NOMO-1 (cell line): ENCODE data around the gene GGA2.

ENCODE experiments used
- DNase-seq, 2 experiments: peaks; one replicate each; lab custom pipeline; 2025; ENCODE audit not compliant: unreplicated experiment in 2 of 2; lab: John Stamatoyannopoulos, UW

The GGA2 gene

DNA sequence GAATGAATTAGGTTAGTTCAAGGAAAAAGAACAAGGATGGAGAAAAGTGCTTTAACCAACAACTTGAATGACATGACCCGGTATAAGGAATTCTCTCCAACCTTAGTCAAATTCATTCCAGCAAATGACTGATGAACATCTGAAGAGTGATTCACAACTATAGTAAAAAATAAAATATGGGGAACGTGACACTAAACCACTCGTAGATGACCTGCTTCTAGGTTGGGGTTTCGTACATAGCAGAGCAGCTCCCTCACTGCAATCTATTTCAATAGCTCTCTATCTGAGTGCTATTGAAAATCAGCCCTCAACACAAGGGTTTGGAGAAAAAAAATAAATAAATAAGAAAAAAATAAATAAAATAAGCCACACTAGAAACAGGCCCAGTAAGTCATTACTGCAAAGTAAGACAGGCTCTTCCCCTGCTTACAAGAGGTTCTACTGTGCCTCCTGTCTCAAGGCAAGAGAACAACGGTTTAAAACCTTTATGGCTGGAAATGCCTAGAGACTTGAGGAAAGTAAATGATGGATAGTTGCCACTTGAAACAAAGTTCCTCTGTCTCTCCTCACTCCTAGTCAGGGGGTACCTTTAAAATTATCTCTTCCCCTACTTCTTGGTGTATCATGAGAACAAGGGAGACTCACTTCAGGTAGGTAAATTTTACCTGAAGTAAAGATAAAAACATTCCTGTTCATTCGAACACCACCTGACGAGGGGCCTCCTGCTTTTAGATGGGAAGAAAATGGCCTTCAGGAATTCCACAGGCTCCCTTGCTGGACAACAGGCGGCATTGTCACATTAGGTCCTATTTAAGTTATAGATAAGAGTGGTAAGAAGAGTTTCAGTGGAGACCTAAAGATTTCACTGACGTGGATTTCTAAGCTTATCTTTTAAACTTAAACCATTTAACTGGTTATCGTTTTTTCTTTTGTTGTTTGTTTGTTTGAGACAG lies 77.8 kb downstream of the GGA2 start:
- no peak for DNase-seq

DNA sequence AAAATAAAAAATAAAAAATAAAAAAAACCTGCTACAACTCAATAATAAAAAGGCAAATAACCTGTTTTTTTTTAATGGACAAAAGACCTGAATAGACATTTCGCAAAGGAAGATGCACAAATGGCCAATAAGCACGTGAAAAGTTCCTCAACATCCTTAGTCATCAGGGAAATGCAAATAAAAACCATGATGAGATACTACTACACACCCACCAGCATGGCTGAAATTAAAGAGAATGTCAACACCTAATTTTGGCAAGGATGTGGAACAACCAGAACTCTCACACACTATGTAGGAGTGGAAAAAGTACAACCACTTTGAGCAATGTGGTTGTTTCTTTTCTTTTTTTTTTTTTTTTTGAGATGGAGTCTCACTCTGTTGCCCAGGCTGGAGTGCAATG lies 81.9 kb downstream of the GGA2 start:
- DNase-seq: no peak

DNA sequence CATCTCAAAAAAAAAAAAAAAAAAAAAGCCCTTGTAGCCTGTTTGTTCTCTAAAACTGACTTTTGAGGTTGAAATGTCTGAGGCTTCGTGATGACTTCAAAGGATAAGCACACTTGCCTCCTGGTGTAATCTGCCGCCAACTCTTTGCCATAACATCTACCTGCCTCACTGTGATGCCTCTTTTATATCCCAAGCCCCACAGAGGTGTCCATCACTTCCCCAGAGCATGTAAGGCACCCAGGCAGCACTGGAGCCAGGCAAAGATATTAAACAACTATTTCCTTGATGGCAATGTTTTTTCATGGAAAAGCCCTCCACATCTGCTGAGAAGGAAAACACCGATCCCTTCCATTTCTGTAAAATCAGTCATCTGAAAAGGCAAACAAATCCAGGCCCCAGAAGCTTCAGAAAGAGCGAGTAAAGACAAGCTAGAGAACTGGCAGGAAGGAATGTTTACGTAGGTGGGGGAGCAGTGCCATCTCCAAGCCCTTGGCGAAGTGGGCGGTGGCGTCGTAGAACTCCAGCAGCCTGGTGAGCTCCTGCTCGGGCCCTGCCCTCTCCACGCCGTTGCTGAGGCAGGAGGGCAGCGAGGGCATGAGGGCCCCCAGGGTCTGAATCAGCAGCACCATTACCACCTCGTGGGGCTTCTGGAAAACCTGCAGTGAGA lies 85.9 kb downstream of the GGA2 start:
- no peak for DNase-seq

DNA sequence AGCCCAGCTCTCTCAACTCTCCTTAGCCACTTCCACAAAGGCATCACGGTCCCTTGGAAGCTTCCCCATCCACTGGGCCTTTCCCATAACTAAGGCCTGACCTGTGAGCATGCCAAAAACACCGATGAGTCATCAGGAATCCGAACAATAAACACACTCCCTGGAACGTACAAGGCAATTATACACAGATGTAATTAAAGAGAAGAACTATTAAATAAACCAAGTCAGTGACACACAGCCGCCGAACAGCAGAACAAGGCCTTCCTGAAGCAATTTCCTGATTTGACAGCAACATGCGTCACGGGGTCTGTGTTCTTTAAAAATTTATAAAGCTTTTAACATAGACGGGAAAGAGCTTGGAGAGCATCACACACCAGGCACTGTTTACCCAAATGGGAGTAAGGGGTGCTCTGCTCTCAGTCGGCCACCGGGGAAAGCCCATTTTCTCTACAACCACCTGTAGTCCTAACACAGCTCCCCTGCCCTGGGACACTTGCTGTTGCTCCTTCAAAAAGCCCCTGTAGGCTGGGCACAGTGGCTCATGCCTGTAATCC lies 86.7 kb downstream of the GGA2 start:
- DNase-seq: no peak

DNA sequence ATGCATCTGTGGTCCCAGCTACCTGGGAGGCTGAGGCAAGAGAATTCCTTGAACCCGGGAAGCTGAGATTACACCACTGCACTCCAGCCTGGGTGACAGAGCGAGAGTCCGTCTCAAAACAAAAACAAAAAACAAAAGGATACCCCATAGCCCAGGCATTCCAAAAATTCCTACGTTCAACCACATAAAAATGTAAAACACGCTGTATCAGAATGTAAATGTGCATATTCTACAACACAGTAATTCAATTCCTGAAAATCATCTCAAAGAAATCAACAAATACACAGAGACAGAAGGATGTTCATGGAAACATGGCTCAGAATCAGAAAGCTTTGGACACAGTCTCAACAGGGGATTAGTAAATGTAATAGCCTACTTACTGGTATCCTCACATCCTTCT lies 90.3 kb downstream of the GGA2 start:
- DNase-seq: no peak

DNA sequence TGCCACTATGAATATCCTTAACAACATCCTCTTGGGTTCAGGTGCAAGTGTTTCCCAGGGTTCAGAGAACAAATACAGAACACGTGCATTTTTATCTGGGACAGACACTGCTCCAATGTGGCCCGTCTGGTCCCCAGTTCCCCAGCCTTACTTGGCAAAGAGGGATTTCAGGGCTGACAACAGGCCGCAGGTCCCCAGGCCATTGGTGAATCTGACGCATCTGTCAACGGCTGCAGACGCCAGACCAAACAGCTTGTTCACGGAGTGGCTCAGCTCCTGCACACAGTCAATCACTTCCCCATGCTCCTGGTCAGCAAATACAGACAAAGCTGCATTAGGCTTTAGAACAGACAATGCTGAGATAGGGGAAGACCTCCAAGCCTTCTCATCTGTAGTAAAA lies 93.5 kb downstream of the GGA2 start:
- DNase-seq: no peak

DNA sequence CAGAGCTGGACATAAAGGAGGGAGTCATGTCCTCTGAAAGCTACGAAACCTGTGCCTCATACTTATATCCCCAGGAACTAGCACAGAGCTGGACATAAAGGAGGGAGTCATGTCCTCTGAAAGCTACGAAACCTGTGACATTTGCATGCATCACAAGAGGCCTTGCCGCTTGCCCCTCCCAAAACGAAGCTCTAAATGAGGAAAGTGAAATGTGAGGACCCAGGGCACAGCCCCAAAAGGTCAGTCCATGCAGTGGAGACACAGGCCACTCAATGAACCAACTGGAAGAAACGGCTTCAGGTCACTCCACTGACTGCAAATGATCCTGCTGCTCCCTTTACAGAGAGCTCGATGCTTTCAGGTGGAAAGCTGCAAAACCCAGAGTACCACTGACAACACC lies 95.6 kb downstream of the GGA2 start:
- no peak for DNase-seq
